ENCODE data around the gene TNS3. TPM values are rescaled to one million over a fixed set of nuclear protein-coding genes. Genes with fewer than 3 reads are reported as not detected.

The TNS3 gene
- total and polyA plus RNA-seq, 10 of the 15 experiments (the other 5 are each of a cell fraction or from before 2014, with no cell fraction given), result 0.27 to 2.7 (median 0.79) TPM

- Histone ChIP-seq H2AFZ (ENCODE audit: control insufficient read depth, low read depth, low read length) (no peak overlapping the region), H4K20me1 (ENCODE audit: control insufficient read depth, insufficient read depth) (no peaks in the 10 kb centered on the region), H3K4me2 (ENCODE audit: control insufficient read depth, insufficient read depth) (no peak overlapping the region), H3K9me3 (replicated peaks; ENCODE audit: control insufficient read depth, insufficient read depth, low read length) (no peaks in the 10 kb centered on the region), H3K27me3 (replicated peaks in 1 of 2; ENCODE audit: control insufficient read depth in 2 of 2, insufficient read depth in 2 of 2, low read length in 1 of 2) (no peaks in the 10 kb centered on the region; a peak in 1 of 4 replicates), H3K79me2 (ENCODE audit: control insufficient read depth, insufficient read depth, low read length) (no peaks in the 10 kb centered on the region), H3K4me1 (ENCODE audit: control insufficient read depth, insufficient read depth, low read length) (no peaks in the 10 kb centered on the region; the same call in 1 of the 2 replicates), H3K4me3 (no peak overlapping the region), H3K9ac (ENCODE audit: control insufficient read depth, insufficient read depth, low read length) (no peak overlapping the region), H3K36me3 (ENCODE audit: control insufficient read depth in 2 of 2, insufficient read depth in 2 of 2, low read length in 1 of 2) (no peaks in the 10 kb centered on the region), H3K27ac (ENCODE audit: control insufficient read depth, insufficient read depth) (no peak overlapping the region)
- SMC1A ChIA-PET (ENCODE audit: uncharacterized antibody, unreplicated experiment), result no interaction called here
- TF ChIP-seq ATF3 (IDR thresholded peaks at IDR 0.05; ENCODE audit: borderline replicate concordance, extremely low read depth, low read depth, low read length) (no peak), SRF (IDR thresholded peaks at IDR 0.05; ENCODE audit: low read depth in 2 of 2, low read length in 2 of 2) (no peak), NBN (IDR thresholded peaks at IDR 0.05) (no peak), CBFB (IDR thresholded peaks at IDR 0.05; ENCODE audit: low read depth) (no peak), ELK1 (IDR thresholded peaks at IDR 0.05; ENCODE audit: low read depth, low read length) (no peak), TCF12 (IDR thresholded peaks at IDR 0.05; ENCODE audit: low read depth, low read length) (no peak), GATAD2B (conservative IDR thresholded peaks at IDR 0.05; ENCODE audit: low read depth) (no peak), CHD1 (IDR thresholded peaks at IDR 0.05; ENCODE audit: low read depth, low read length) (no peak), NKRF (conservative IDR thresholded peaks at IDR 0.05) (no peak), CREM (IDR thresholded peaks at IDR 0.05; ENCODE audit: low read depth) (no peak), MLLT1 (IDR thresholded peaks at IDR 0.05) (no peak), SPI1 (IDR thresholded peaks at IDR 0.05; ENCODE audit: borderline replicate concordance, insufficient read depth, low read depth, low read length) (no peak), NFIC (IDR thresholded peaks at IDR 0.05; ENCODE audit: low read depth, low read length) (no peak), POLR2AphosphoS5 (IDR thresholded peaks at IDR 0.05; ENCODE audit: low read length) (no peak), MXI1 (IDR thresholded peaks at IDR 0.05; ENCODE audit: low read depth, low read length) (no peak), MAX (IDR thresholded peaks at IDR 0.05; ENCODE audit: low read depth, low read length) (no peak), STAT3 (IDR thresholded peaks at IDR 0.05; ENCODE audit: low read depth, low read length) (no peak), TCF7 (IDR thresholded peaks at IDR 0.05; ENCODE audit: borderline replicate concordance) (no peak), ZNF622 (IDR thresholded peaks at IDR 0.05) (no peak)
- intact Hi-C loops (cut with micrococcal nuclease; ENCODE audit: unreplicated experiment), result no loop called here
- RAD21 ChIA-PET (ENCODE audit: unreplicated experiment), result no interaction called here
- ATAC-seq (no peak), FAIRE-seq (no peak), DNase-seq (ENCODE audit: low read depth, low spot score) (no peak)
- POLR2A ChIA-PET, result no interaction called here
- WGBS (ENCODE audit: insufficient coverage, insufficient replicate concordance, low lambda C conversion rate, missing lambda C conversion rate), result 52% methylated on average over 8 of the region's 8 CpGs
- CTCF ChIA-PET, result no interaction called here
- no TSS peak for BruUV-seq (replicated peaks)
- in situ Hi-C loops (cut with MboI), result no loop called here
Observed at GRCh38 chr7:47358944-47359588, 222.8 kb downstream of the TNS3 start.

All from GM12878 (cell line).